ENCODE measurements around the gene UBE3A.

The UBE3A gene

DNA sequence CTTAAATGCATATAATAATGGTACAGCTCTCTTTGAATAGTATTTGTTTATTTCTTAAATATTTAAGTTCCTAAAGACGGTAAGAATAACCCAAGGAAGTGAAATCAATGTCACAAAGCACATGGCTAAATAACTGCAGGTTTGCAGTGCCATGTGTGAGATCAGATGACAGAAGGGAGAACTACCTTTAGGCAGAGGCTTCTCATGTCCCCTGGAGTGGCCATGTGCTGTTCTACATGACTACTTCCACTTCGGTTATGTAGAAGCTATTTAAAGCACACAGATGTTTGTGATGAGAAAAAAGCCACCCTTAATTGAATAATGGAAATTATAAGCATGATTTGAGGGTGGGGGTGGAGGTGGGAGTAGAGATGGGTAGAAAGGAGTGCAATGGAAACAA lies 109.1 kb downstream of the UBE3A start:
- DNase-seq: no peak

DNA sequence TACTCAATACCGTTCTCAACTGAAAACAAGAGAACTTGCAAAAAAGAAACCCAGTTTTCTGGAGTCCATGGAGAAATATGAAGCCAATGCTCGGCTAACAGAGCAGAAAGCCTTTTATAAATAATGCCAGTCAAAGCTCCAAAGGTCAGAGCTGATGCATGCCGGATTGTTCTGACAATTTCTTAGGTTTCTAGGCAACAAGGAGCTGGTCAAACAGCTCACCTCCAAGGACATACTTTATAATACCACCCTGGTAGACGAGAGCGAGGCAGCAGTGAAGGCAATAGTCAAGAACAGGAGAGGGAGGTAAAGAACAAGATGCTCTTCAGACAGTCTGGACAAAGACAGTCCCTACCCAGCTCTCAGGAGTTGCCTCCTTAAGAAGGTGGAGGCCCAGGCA lies 111.1 kb downstream of the UBE3A start:
- no peak for DNase-seq

DNA sequence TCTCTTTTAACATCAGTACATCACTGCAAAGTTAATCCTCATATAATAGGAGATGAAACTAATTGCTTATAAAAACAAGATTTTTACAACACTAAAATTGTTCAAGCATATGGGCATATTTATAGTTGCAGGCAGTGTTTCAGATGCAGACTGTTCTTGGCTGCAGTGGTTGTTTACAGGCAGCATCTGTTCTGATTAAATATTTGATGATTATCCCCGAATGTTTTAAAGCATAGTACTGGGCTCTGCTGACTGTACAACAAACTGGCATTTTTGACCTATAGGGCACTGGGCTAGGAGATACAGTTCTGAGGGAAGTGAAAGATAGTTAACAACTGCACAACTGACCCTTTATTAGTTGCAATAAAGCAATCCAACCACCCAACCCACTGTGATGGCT lies 113.6 kb downstream of the UBE3A start:
- no peak for DNase-seq

DNA sequence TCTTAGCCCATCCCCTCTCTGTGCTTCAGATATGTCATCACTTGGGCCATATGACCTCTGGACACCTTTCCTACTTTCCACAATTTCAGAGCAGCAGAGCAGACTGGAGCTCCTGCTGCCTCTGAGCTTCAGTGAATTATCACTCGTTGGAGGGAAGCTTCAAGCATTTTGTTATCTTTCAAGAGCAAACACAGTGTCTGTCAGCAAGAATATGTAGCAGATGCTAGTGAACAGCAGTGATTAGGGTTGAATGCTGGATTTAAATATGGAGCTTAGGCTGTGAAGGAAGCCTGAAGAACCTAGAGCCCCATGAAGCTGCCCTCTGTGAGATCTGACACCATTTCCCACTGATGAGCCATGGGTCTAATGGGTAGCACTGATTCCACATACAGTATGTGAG lies 115.4 kb downstream of the UBE3A start:
- no peak for DNase-seq

DNA sequence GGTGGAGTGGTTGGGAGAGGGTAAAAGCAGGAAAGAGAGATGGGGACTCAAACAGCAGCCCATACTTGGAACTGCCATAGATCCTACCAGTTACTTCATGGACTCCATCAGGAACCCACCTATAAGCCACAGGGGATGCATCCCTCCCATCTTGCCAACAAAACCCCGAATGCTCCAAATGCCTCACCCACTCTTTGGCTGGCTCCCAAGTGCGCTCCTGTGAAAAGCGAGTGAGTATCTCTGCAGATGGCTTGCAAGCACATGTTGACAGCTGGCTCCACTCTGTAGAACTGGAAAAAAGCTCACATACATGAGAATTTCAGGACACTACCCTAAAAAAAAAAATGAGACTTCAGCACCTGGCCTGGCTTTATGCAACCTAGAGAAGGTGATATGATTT lies 151.0 kb downstream of the UBE3A start:
- no peak for DNase-seq
